Measurements from ENCODE around the gene RERE.
A peak's percentile ranks its signal among the peaks of the same experiment; 100 is the strongest.

RERE gene

DNA sequence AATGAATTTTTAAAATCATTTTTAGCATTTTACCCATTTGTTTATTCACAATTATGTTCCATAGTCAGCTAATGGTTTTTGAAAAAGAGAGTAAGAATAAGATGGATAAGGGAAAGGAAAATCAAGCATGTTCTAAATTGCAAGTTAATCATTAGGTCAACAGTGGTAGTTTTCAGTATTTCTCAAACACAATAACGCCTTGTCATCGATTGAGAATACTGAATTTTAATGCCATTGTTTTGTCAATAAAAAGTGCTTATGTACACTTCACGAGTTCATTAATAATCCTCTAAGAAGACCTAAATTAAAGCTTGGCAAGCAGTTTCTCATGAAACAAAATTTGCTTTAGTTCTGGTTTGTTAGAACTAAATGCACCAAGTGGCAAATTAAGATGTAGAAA is 100.3 kb downstream of the RERE start:
- H3K9me3 ChIP-seq (ENCODE audit: control insufficient read depth, insufficient read depth, low read depth, low read length): no peaks in the 10 kb centered on the region
- H3K27me3 ChIP-seq (ENCODE audit: control insufficient read depth, insufficient read depth, low read length): no peaks in the 10 kb centered on the region
- no peaks in the 10 kb centered on the region for H3K36me3 ChIP-seq (ENCODE audit: control insufficient read depth, insufficient read depth, low read length)
- H3K4me3 ChIP-seq (ENCODE audit: low read depth, low read length): no peak overlapping the region
- H3K4me1 ChIP-seq (ENCODE audit: control insufficient read depth, insufficient read depth, low read length): peaks cover 23% of the 10 kb centered on the region
- no peak overlapping the region for H3K27ac ChIP-seq (ENCODE audit: low read depth, low read length)
- H3K9ac ChIP-seq (ENCODE audit: low read length): no peak overlapping the region

GRCh38 chr1:8716238-8716637 is 101.2 kb downstream of the RERE start:
- Histone ChIP-seq H3K27ac (ENCODE audit: low read depth, low read length) (no peak overlapping the region), H3K36me3 (ENCODE audit: control insufficient read depth, insufficient read depth, low read length) (no peaks in the 10 kb centered on the region), H3K27me3 (ENCODE audit: control insufficient read depth, insufficient read depth, low read length) (no peaks in the 10 kb centered on the region), H3K4me1 (ENCODE audit: control insufficient read depth, insufficient read depth, low read length) (peaks cover 32% of the 10 kb centered on the region), H3K4me3 (ENCODE audit: low read depth, low read length) (no peak overlapping the region), H3K9ac (ENCODE audit: low read length) (no peak overlapping the region), H3K9me3 (ENCODE audit: control insufficient read depth, insufficient read depth, low read depth, low read length) (no peaks in the 10 kb centered on the region)

DNA sequence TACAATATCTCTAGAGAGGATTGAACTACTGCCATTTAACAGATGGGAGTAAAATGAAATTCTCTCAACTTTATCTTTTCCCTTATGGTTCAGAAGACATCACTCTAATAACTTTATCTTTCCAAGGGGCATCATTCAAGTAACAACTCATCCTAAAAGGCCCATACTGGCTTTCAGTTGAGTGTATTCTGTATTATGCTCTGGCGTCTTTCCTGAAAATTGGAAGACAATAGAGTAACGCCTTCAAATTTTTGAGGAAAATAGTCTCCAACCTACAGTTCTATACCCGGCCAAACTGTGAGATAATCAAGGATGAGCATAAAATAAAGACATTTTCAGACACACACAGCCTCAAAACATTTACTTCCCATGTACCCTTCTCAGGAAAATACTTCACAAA is 103.3 kb downstream of the RERE start:
- no peaks in the 10 kb centered on the region for H3K9me3 ChIP-seq (ENCODE audit: control insufficient read depth, insufficient read depth, low read depth, low read length)
- H3K36me3 ChIP-seq (ENCODE audit: control insufficient read depth, insufficient read depth, low read length): no peaks in the 10 kb centered on the region
- H3K27ac ChIP-seq (ENCODE audit: low read depth, low read length): no peak overlapping the region
- H3K9ac ChIP-seq (ENCODE audit: low read length): no peak overlapping the region
- H3K27me3 ChIP-seq (ENCODE audit: control insufficient read depth, insufficient read depth, low read length): no peaks in the 10 kb centered on the region
- H3K4me1 ChIP-seq (ENCODE audit: control insufficient read depth, insufficient read depth, low read length): peaks cover 41% of the 10 kb centered on the region
- no peak overlapping the region for H3K4me3 ChIP-seq (ENCODE audit: low read depth, low read length)

DNA sequence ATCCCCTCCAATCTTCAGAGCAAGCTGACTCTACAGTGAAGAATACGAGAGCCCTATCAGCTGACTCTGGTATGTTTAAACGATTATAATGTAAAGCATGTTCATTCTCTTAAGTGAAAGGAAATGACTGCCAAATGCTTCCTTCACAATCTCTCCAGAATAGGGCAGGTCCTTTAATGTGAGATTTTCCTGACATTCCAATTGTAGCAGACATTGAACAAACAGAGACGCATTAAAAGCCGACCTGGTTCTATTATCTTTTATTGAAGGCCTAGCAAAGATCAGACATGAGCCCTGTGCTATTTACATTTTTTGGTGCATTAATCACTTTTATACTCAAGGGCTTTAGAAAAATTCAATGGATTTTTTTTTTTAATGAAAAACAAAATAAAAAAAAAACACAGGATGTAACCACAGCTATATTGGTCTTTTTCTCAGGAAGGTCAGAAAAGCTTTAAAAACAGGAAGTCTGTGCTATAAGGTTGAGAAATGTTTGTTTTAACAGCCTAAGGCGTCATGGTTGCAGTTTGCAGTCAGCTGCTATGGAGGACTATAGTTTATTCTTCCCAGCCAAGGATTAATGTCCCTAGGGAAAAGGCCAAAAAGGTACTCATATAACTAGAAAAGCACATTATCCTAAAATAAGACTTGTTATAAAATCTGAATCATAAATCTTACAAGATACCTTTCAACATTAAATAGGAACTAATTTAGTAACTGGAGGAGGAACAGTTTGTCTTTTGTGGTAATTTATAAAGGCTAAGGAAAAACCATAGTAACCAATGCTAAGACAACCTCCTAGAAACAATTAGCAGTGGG is 104.8 kb downstream of the RERE start:
- Histone ChIP-seq H3K27me3 (ENCODE audit: control insufficient read depth, insufficient read depth, low read length) (no peaks in the 10 kb centered on the region), H3K9me3 (ENCODE audit: control insufficient read depth, insufficient read depth, low read depth, low read length) (no peaks in the 10 kb centered on the region), H3K4me3 (ENCODE audit: low read depth, low read length) (peak overlapping the region; percentile 32), H3K9ac (ENCODE audit: low read length) (peak overlapping the region; percentile 18), H3K27ac (ENCODE audit: low read depth, low read length) (peak overlapping the region; percentile 79), H3K36me3 (ENCODE audit: control insufficient read depth, insufficient read depth, low read length) (no peaks in the 10 kb centered on the region), H3K4me1 (ENCODE audit: control insufficient read depth, insufficient read depth, low read length) (peaks cover 29% of the 10 kb centered on the region)

- Histone ChIP-seq H3K4me3 (ENCODE audit: low read depth, low read length) (peak overlapping the region; percentile 32), H3K9me3 (ENCODE audit: control insufficient read depth, insufficient read depth, low read depth, low read length) (no peaks in the 10 kb centered on the region), H3K27me3 (ENCODE audit: control insufficient read depth, insufficient read depth, low read length) (no peaks in the 10 kb centered on the region), H3K27ac (ENCODE audit: low read depth, low read length) (peak overlapping the region; percentile 79), H3K9ac (ENCODE audit: low read length) (peak overlapping the region; percentile 18), H3K4me1 (ENCODE audit: control insufficient read depth, insufficient read depth, low read length) (peaks cover 32% of the 10 kb centered on the region), H3K36me3 (ENCODE audit: control insufficient read depth, insufficient read depth, low read length) (no peaks in the 10 kb centered on the region)
Measured at GRCh38 chr1:8711873-8712412, 105.5 kb downstream of the RERE start.

DNA sequence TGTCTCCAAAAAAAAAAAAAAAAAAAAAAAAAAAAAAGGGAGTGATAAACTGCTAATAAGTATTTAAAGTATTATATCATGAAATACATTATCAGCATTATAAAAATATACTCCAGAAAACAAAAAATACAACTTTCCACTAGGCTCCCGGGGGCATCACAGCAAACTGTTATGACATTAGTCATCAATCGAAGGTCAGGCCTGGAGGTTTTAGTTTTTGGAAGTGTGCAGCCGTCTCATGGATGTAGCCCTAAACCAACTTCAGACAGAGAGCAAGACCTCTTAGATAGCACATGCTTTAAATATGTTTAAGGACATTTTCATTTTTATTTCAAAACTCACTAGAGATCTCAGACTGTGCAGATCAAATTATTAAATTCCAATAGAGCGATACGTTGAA is 106.3 kb downstream of the RERE start:
- Histone ChIP-seq H3K9ac (ENCODE audit: low read length) (no peak overlapping the region), H3K9me3 (ENCODE audit: control insufficient read depth, insufficient read depth, low read depth, low read length) (no peaks in the 10 kb centered on the region), H3K36me3 (ENCODE audit: control insufficient read depth, insufficient read depth, low read length) (no peaks in the 10 kb centered on the region), H3K4me1 (ENCODE audit: control insufficient read depth, insufficient read depth, low read length) (peaks cover 32% of the 10 kb centered on the region), H3K4me3 (ENCODE audit: low read depth, low read length) (no peak overlapping the region), H3K27ac (ENCODE audit: low read depth, low read length) (peak overlapping the region; percentile 79; the same call in 1 of the 2 replicates), H3K27me3 (ENCODE audit: control insufficient read depth, insufficient read depth, low read length) (no peaks in the 10 kb centered on the region)

- peaks cover 53% of the 10 kb centered on the region for H3K4me1 ChIP-seq (ENCODE audit: control insufficient read depth, insufficient read depth, low read length)
Measured at GRCh38 chr1:8708259-8708658, 109.2 kb downstream of the RERE start.

GRCh38 chr1:8706995-8707396 is 110.4 kb downstream of the RERE start:
- no peaks in the 10 kb centered on the region for H3K9me3 ChIP-seq (ENCODE audit: control insufficient read depth, insufficient read depth, low read depth, low read length)
- no peak overlapping the region for H3K4me3 ChIP-seq (ENCODE audit: low read depth, low read length)
- H3K27ac ChIP-seq (ENCODE audit: low read depth, low read length): no peak overlapping the region
- H3K36me3 ChIP-seq (ENCODE audit: control insufficient read depth, insufficient read depth, low read length): no peaks in the 10 kb centered on the region
- peaks cover 42% of the 10 kb centered on the region for H3K4me1 ChIP-seq (ENCODE audit: control insufficient read depth, insufficient read depth, low read length)
- no peak overlapping the region for H3K9ac ChIP-seq (ENCODE audit: low read length)
- no peaks in the 10 kb centered on the region for H3K27me3 ChIP-seq (ENCODE audit: control insufficient read depth, insufficient read depth, low read length)

More at GRCh38 chr1:8708259-8708658, 109.2 kb downstream of the RERE start:
- no peaks in the 10 kb centered on the region for H3K9me3 ChIP-seq (ENCODE audit: control insufficient read depth, insufficient read depth, low read depth, low read length)
- no peak overlapping the region for H3K27ac ChIP-seq (ENCODE audit: low read depth, low read length)
- no peak overlapping the region for H3K9ac ChIP-seq (ENCODE audit: low read length)
- H3K36me3 ChIP-seq (ENCODE audit: control insufficient read depth, insufficient read depth, low read length): no peaks in the 10 kb centered on the region
- no peaks in the 10 kb centered on the region for H3K27me3 ChIP-seq (ENCODE audit: control insufficient read depth, insufficient read depth, low read length)
- H3K4me3 ChIP-seq (ENCODE audit: low read depth, low read length): no peak overlapping the region

- no peak overlapping the region for H3K27ac ChIP-seq (ENCODE audit: low read depth, low read length)
- no peak overlapping the region for H3K4me3 ChIP-seq (ENCODE audit: low read depth, low read length)
- no peaks in the 10 kb centered on the region for H3K36me3 ChIP-seq (ENCODE audit: control insufficient read depth, insufficient read depth, low read length)
- no peak overlapping the region for H3K9ac ChIP-seq (ENCODE audit: low read length)
- H3K27me3 ChIP-seq (ENCODE audit: control insufficient read depth, insufficient read depth, low read length): no peaks in the 10 kb centered on the region
- peaks cover 35% of the 10 kb centered on the region for H3K4me1 ChIP-seq (ENCODE audit: control insufficient read depth, insufficient read depth, low read length)
- no peaks in the 10 kb centered on the region for H3K9me3 ChIP-seq (ENCODE audit: control insufficient read depth, insufficient read depth, low read depth, low read length)
Measured at GRCh38 chr1:8706291-8706690, 111.1 kb downstream of the RERE start.

GRCh38 chr1:8704866-8705506 is 112.5 kb downstream of the RERE start:
- Histone ChIP-seq H3K27me3 (ENCODE audit: control insufficient read depth, insufficient read depth, low read length) (no peaks in the 10 kb centered on the region), H3K36me3 (ENCODE audit: control insufficient read depth, insufficient read depth, low read length) (no peaks in the 10 kb centered on the region), H3K9ac (ENCODE audit: low read length) (no peak overlapping the region), H3K4me1 (ENCODE audit: control insufficient read depth, insufficient read depth, low read length) (peaks cover 39% of the 10 kb centered on the region), H3K4me3 (ENCODE audit: low read depth, low read length) (no peak overlapping the region), H3K9me3 (ENCODE audit: control insufficient read depth, insufficient read depth, low read depth, low read length) (no peaks in the 10 kb centered on the region), H3K27ac (ENCODE audit: low read depth, low read length) (0 out of 2 replicates have a peak overlapping the region, but pooled peaks have one; percentile 30)

Measured in HUES6 (cell line).